Measurements from ENCODE around the gene FAH.

DNA sequence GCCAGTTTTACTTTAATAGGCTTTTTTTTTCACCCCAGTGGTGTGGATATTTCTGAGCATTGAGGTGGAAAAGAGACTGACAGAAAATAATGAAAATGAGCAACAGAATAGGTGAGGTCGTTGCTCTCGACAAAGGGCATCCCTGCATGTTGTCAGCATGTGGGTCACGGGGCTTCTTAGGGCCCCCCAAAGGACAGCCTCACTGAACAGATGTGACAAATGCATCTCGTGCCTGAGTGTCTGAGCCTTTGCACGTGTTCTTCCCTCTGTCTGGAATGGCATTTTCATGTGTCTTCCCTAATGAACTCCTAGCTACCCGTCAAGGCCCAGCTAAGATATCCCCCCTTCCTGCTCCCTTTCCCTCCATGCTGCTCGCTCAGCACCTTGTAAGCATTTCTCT, 31.8 kb downstream of the FAH start:
- no peak for TF ChIP-seq EP300 (IDR thresholded peaks at IDR 0.05)
- TF ChIP-seq, protein P1, sequence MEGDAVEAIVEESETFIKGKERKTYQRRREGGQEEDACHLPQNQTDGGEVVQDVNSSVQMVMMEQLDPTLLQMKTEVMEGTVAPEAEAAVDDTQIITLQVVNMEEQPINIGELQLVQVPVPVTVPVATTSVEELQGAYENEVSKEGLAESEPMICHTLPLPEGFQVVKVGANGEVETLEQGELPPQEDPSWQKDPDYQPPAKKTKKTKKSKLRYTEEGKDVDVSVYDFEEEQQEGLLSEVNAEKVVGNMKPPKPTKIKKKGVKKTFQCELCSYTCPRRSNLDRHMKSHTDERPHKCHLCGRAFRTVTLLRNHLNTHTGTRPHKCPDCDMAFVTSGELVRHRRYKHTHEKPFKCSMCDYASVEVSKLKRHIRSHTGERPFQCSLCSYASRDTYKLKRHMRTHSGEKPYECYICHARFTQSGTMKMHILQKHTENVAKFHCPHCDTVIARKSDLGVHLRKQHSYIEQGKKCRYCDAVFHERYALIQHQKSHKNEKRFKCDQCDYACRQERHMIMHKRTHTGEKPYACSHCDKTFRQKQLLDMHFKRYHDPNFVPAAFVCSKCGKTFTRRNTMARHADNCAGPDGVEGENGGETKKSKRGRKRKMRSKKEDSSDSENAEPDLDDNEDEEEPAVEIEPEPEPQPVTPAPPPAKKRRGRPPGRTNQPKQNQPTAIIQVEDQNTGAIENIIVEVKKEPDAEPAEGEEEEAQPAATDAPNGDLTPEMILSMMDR (IDR thresholded peaks at IDR 0.05): no peak
